ENCODE results near the gene MARCHF7.
"Not testable (repeated sequence)": the region's sequence is repeated elsewhere in the genome, so short reads cannot be mapped to it uniquely, and the experiment has no call there.

The MARCHF7 gene

GRCh38 chr2:159722580-159722979, 10.3 kb downstream of the MARCHF7 start:
- DNase-seq = no peak

GRCh38 chr2:159724795-159725572, 12.7 kb downstream of the MARCHF7 start:
- DNase-seq = not testable (repeated sequence)

- no peak for DNase-seq
Observed at GRCh38 chr2:159725713-159726112, 13.4 kb downstream of the MARCHF7 start.

- DNase-seq = no peak
Observed at GRCh38 chr2:159728629-159729028, 16.3 kb downstream of the MARCHF7 start.

- DNase-seq = no peak
Observed at GRCh38 chr2:159735648-159736047, 23.3 kb downstream of the MARCHF7 start.

- DNase-seq = no peak
Observed at GRCh38 chr2:159736048-159736447, 23.7 kb downstream of the MARCHF7 start.

- DNase-seq = no peak
Observed at GRCh38 chr2:159737292-159737916, 25.1 kb downstream of the MARCHF7 start.

- no peak for DNase-seq
Observed at GRCh38 chr2:159737917-159738296, 25.6 kb downstream of the MARCHF7 start.

GRCh38 chr2:159738509-159739390, 26.4 kb downstream of the MARCHF7 start:
- no peak for DNase-seq

- no peak for DNase-seq
Observed at GRCh38 chr2:159742846-159743245, 30.5 kb downstream of the MARCHF7 start.

GRCh38 chr2:159744363-159744762, 32.1 kb downstream of the MARCHF7 start:
- DNase-seq = no peak

GRCh38 chr2:159745237-159745636, 32.9 kb downstream of the MARCHF7 start:
- DNase-seq = not testable (repeated sequence)

GRCh38 chr2:159748089-159748488, 35.8 kb downstream of the MARCHF7 start:
- DNase-seq = no peak

GRCh38 chr2:159750873-159751272, 38.6 kb downstream of the MARCHF7 start:
- DNase-seq = no peak

- DNase-seq = no peak
Observed at GRCh38 chr2:159753797-159754196, 41.5 kb downstream of the MARCHF7 start.

- no peak for DNase-seq
Observed at GRCh38 chr2:159755014-159755413, 42.7 kb downstream of the MARCHF7 start.

- DNase-seq = no peak
Observed at GRCh38 chr2:159755788-159756187, 43.5 kb downstream of the MARCHF7 start.

GRCh38 chr2:159758239-159758638, 45.9 kb downstream of the MARCHF7 start:
- DNase-seq = no peak

GRCh38 chr2:159758686-159759085, 46.4 kb downstream of the MARCHF7 start:
- no peak for DNase-seq

- no peak for DNase-seq
Observed at GRCh38 chr2:159759577-159759976, 47.3 kb downstream of the MARCHF7 start.

- DNase-seq = no peak
Observed at GRCh38 chr2:159760326-159760725, 48.0 kb downstream of the MARCHF7 start.

- DNase-seq = no peak
Observed at GRCh38 chr2:159762075-159762474, 49.8 kb downstream of the MARCHF7 start.

Data from stimulated activated CD8-positive, alpha-beta memory T cell treated with anti-CD3 and anti-CD28 coated beads, Interleukin-4, amount 100 ng/mL, for 48 hours (primary cell).